Suprapubic skin (tissue), 4 donors: ENCODE results near the gene RIMBP2.

ENCODE experiments used
- CTCF ChIP-seq, 2 donors: fragments of 200-600 bp in 1 of 2; fragments of 450-650 bp in 1 of 2; sonication (generic) in 1 of 2; IDR thresholded peaks; one replicate each; pipeline ENCODE4 v1.5.1; 2016 to 2019; ENCODE audit warnings: antibody characterized with exemption in 2 of 2, mild to moderate bottlenecking in 1 of 2, moderate library complexity in 1 of 2
- POLR2A ChIP-seq, 2 donors: fragments of 450-650 bp; IDR thresholded peaks; one replicate each; pipeline ENCODE4 v1.6.1; 2017; ENCODE audit warnings: antibody characterized with exemption in 2 of 2, mild to moderate bottlenecking in 2 of 2, moderate library complexity in 2 of 2
- POLR2AphosphoS5 ChIP-seq, 3 donors: sonication (generic); formaldehyde crosslinking; IDR thresholded peaks; one replicate each; pipeline ENCODE4 v1.6.1; 2017; ENCODE audit warnings: antibody characterized with exemption in 3 of 3

DNA sequence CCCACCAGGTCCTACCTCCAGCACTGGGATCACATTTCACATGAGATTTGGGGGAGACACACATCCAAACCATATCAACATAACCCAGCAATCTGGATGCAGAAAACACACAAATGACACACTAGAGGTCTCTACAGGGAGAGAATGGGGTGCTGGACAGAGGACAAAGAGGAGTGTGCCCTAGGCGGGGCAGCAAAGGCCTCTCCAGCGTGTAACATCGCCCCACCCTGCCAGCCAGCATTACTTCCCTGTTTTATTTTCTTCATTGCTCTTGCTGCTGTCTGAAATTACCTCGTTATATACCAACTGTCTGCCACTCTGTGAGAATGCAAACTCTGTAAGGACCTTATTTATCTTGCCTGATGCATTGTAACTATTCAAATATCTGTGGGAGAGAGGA lies 61.1 kb downstream of the RIMBP2 start:
- TF ChIP-seq POLR2AphosphoS5 (IDR thresholded peaks at IDR 0.05) = no peak
- TF ChIP-seq CTCF (IDR thresholded peaks at IDR 0.05) = no peak
- no peak for TF ChIP-seq POLR2A (IDR thresholded peaks at IDR 0.05)
